ENCODE measurements around the gene ZNF684. TPM values are rescaled to one million over a fixed set of nuclear protein-coding genes. Genes with fewer than 3 reads are reported as not detected.

Gene ZNF684
- total and polyA plus RNA-seq, 2 of the 8 experiments (the other 6 are each of a cell fraction or from before 2014, with no cell fraction given): 2.4 to 9.3 TPM

- CTCF ChIA-PET (ENCODE audit: partially characterized antibody): interaction anchor here (1.2 kb wide), 1 partner anchor 26 kb away, joined by 4 read pairs; no protein-coding TSS in a partner anchor
- Histone ChIP-seq H4K5ac (ENCODE audit: insufficient read length, low read depth, low read length) (no peak overlapping the region), H2BK5ac (ENCODE audit: low read depth, low read length) (no peak overlapping the region), H3K4ac (replicated peaks; ENCODE audit: insufficient read length, low read depth, low read length) (no peak overlapping the region), H3K36me3 (ENCODE audit: control insufficient read depth in 2 of 4, insufficient read depth in 4 of 4, low read length in 3 of 4) (no peaks in the 10 kb centered on the region), H2BK120ac (replicated peaks; ENCODE audit: low read depth, low read length) (no peak overlapping the region), H2AFZ (ENCODE audit: low read length) (no peak overlapping the region), H3K9me3 (ENCODE audit: insufficient read depth in 2 of 2, low read depth in 1 of 2, low read length in 1 of 2) (no peaks in the 10 kb centered on the region), H3K4me3 (ENCODE audit: extremely low read depth in 1 of 4, insufficient read depth in 2 of 4, low read depth in 3 of 4, low read length in 4 of 4) (no peak overlapping the region), H4K20me1 (replicated peaks in 1 of 2; ENCODE audit: control insufficient read depth in 1 of 2, insufficient read depth in 2 of 2, low read length in 2 of 2) (no peaks in the 10 kb centered on the region), H2BK20ac (ENCODE audit: low read length) (no peak overlapping the region), H3K14ac (ENCODE audit: insufficient read length) (no peak overlapping the region), H4K91ac (replicated peaks; ENCODE audit: insufficient read length, low read length) (no peak overlapping the region), H3K56ac (replicated peaks; ENCODE audit: insufficient read length, low read depth, low read length) (no peak overlapping the region), H3K79me2 (ENCODE audit: control insufficient read depth in 1 of 2, insufficient read depth in 2 of 2, low read length in 2 of 2) (no peaks in the 10 kb centered on the region), H3K18ac (ENCODE audit: extremely low read depth, low read length) (no peak overlapping the region), H2AK5ac (ENCODE audit: low read depth, low read length) (no peak overlapping the region), H3K23ac (ENCODE audit: insufficient read length) (no peak overlapping the region), H3K79me1 (ENCODE audit: low read depth, low read length) (no peaks in the 10 kb centered on the region), H3K4me1 (replicated peaks in 1 of 4; ENCODE audit: control insufficient read depth in 3 of 4, insufficient read depth in 4 of 4, low read length in 3 of 4) (no peaks in the 10 kb centered on the region), H2BK15ac (ENCODE audit: low read length) (no peak overlapping the region), H3K27me3 (replicated peaks in 1 of 4; ENCODE audit: control insufficient read depth in 3 of 4, extremely low read depth in 1 of 4, insufficient read depth in 3 of 4, low read length in 3 of 4) (no peaks in the 10 kb centered on the region), H3K4me2 (ENCODE audit: insufficient read depth in 1 of 2, low read depth in 2 of 2, low read length in 2 of 2) (no peak overlapping the region), H2BK12ac (ENCODE audit: low read depth, low read length) (no peak overlapping the region), H3K23me2 (ENCODE audit: low read depth, low read length) (no peaks in the 10 kb centered on the region), H3K27ac (ENCODE audit: low read depth, low read length) (no peak overlapping the region), H4K8ac (ENCODE audit: extremely low read depth, insufficient read depth, low read length) (no peak overlapping the region), H3K9ac (replicated peaks in 1 of 4; ENCODE audit: extremely low read depth in 1 of 4, low read depth in 3 of 4, low read length in 3 of 4) (no peak overlapping the region)
- FAIRE-seq (no peak), DNase-seq (ENCODE audit: low read depth in 1 of 2, low spot score in 2 of 2) (no peak)
- POLR2A ChIA-PET (ENCODE audit: partially characterized antibody): no interaction called here
- WGBS, 2 experiments (ENCODE audit: extremely low coverage in 1 of 2, insufficient coverage in 1 of 2, insufficient read length in 1 of 2, insufficient replicate concordance in 2 of 2, low coverage in 1 of 2, low lambda C conversion rate in 2 of 2, missing lambda C conversion rate in 1 of 2): 85% methylated on average over 2 of the region's 2 CpGs; no CpG with 5 or more reads in 1 of the 2 experiments
- TF ChIP-seq CTBP2 (IDR thresholded peaks at IDR 0.05; ENCODE audit: borderline replicate concordance, insufficient read depth, insufficient read length, low read length): no peak
- TF ChIP-seq RAD21 (IDR thresholded peaks at IDR 0.05 in 1 of 2, conservative IDR thresholded peaks at IDR 0.05 in 1 of 2; ENCODE audit: low read depth in 2 of 2, low read length in 2 of 2): no peak
- TF ChIP-seq CHD1 (IDR thresholded peaks at IDR 0.05; ENCODE audit: low read depth, low read length): no peak
- TF ChIP-seq KDM1A (IDR thresholded peaks at IDR 0.05; ENCODE audit: borderline replicate concordance, low read length): no peak
- TF ChIP-seq CBX5 (IDR thresholded peaks at IDR 0.05; ENCODE audit: low read depth, low read length): no peak
- TF ChIP-seq RFX5 (IDR thresholded peaks at IDR 0.05; ENCODE audit: borderline replicate concordance, low read depth, low read length): no peak
- no peak for TF ChIP-seq RNF2 (IDR thresholded peaks at IDR 0.05; ENCODE audit: borderline replicate concordance, low read depth, low read length, missing control alignments, poor library complexity, severe bottlenecking)
Measured at GRCh38 chr1:40582116-40582515, 50.7 kb downstream of the ZNF684 start.

Measured in H1 (cell line).